IMR-90 (cell line): ENCODE results near the gene GJC2. TPM values are rescaled to one million over a fixed set of nuclear protein-coding genes. Genes with fewer than 3 reads are reported as not detected.
A peak's percentile ranks its signal among the peaks of the same experiment; 100 is the strongest.

ENCODE experiments used
- ATAC-seq: fragments of 200-7000 bp; cut with Tn5 transposase; 2 replicates; pipeline ENCODE4 v1.9.1; 2020; ENCODE audit warnings: low read depth, mild to moderate bottlenecking, moderate library complexity
- BruUV-seq: library from RNA; stranded (reverse); fragments of 400-500 nt; replicated peaks from 2 replicates; lab custom pipeline; 2021; lab: Mats Ljungman, UMichigan
- CTCF ChIA-PET: fragments of 300-600 bp; formaldehyde crosslinking; extraction: SDS; loops from one replicate; lab custom pipeline; 2021; ENCODE audit warnings: antibody characterized with exemption; lab: Yijun Ruan, JAX
- POLR2A ChIA-PET: fragments of 300-600 bp; sonication (Branson Sonifier 250); formaldehyde crosslinking; loops from one replicate; lab custom pipeline; 2022; ENCODE audit warnings: antibody characterized with exemption; ENCODE audit not compliant: unreplicated experiment; lab: Charles Lee
- DNase-seq: peaks from one replicate; pipeline ENCODE4 v3.0.0; 2013
- H2AFZ ChIP-seq: replicated peaks from 2 replicates; pipeline ENCODE3; 2013; ENCODE audit warnings: low read length, mild to moderate bottlenecking; ENCODE audit not compliant: poor library complexity
- H2AK5ac ChIP-seq: 2 replicates; pipeline ENCODE4 v1.6.1; 2013; ENCODE audit warnings: low read depth, low read length, inconsistent platforms
- H2AK9ac ChIP-seq: replicated peaks from 2 replicates; pipeline ENCODE3; 2013; ENCODE audit warnings: mild to moderate bottlenecking, low read depth, low read length, moderate library complexity; ENCODE audit not compliant: poor library complexity
- H2BK120ac ChIP-seq: 2 replicates; pipeline ENCODE4 v1.6.1; 2013; ENCODE audit warnings: low read depth, low read length, inconsistent platforms
- H2BK15ac ChIP-seq: 3 replicates; pipeline ENCODE4 v1.6.1; 2013; ENCODE audit warnings: low read depth, low read length, inconsistent platforms
- H2BK20ac ChIP-seq: 2 replicates; pipeline ENCODE4 v1.6.1; 2013; ENCODE audit warnings: low read depth, mild to moderate bottlenecking, inconsistent platforms, low read length, moderate library complexity
- H2BK5ac ChIP-seq: 2 replicates; pipeline ENCODE4 v1.6.1; 2013; ENCODE audit warnings: mild to moderate bottlenecking, low read depth, low read length, inconsistent platforms; ENCODE audit not compliant: poor library complexity, severe bottlenecking
- H3K14ac ChIP-seq: replicated peaks from 2 replicates; pipeline ENCODE4 v1.6.1; 2013; ENCODE audit warnings: low read depth, low read length, inconsistent platforms
- H3K18ac ChIP-seq: 2 replicates; pipeline ENCODE4 v1.6.1; 2013; ENCODE audit warnings: low read depth, low read length, control low read depth
- H3K23ac ChIP-seq: 2 replicates; pipeline ENCODE4 v1.6.1; 2013; ENCODE audit warnings: low read depth, low read length, inconsistent platforms
- H3K27ac ChIP-seq: 2 replicates; pipeline ENCODE4 v1.5.1; 2013; ENCODE audit warnings: mild to moderate bottlenecking, control low read depth, low read length; ENCODE audit not compliant: insufficient read depth
- H3K27me3 ChIP-seq: 2 replicates; pipeline ENCODE4 v1.6.1; 2013; ENCODE audit warnings: low read length; ENCODE audit not compliant: control insufficient read depth, insufficient read depth
- H3K36me3 ChIP-seq: 2 replicates; pipeline ENCODE4 v1.6.1; 2013; ENCODE audit warnings: low read length, mixed read lengths; ENCODE audit not compliant: control insufficient read depth, insufficient read depth
- H3K4ac ChIP-seq: 2 replicates; pipeline ENCODE4 v1.6.1; 2013; ENCODE audit warnings: low read depth, low read length, inconsistent platforms
- H3K4me1 ChIP-seq: 2 replicates; pipeline ENCODE4 v1.6.1; 2013; ENCODE audit warnings: low read length, mixed read lengths; ENCODE audit not compliant: control insufficient read depth, insufficient read depth
- H3K4me2 ChIP-seq: 2 replicates; pipeline ENCODE4 v1.6.1; 2013; ENCODE audit warnings: low read depth, mild to moderate bottlenecking, control low read depth, low read length, moderate library complexity
- H3K4me3 ChIP-seq: 2 replicates; pipeline ENCODE4 v1.5.1; 2013; ENCODE audit warnings: low read depth, mild to moderate bottlenecking, control low read depth, low read length, moderate library complexity; ENCODE audit not compliant: insufficient read depth
- H3K56ac ChIP-seq: 2 replicates; pipeline ENCODE4 v1.6.1; 2013; ENCODE audit warnings: low read length, inconsistent platforms; ENCODE audit not compliant: insufficient read depth; ENCODE audit errors: extremely low read depth
- H3K79me1 ChIP-seq, 2 experiments: 2 replicates each; pipeline ENCODE4 v1.6.1; 2013; ENCODE audit warnings: low read length in 2 of 2, inconsistent platforms in 1 of 2, low read depth in 1 of 2
- H3K9ac ChIP-seq: 2 replicates; pipeline ENCODE4 v1.6.1; 2013; ENCODE audit warnings: low read depth, low read length, control low read depth
- H3K9me1 ChIP-seq: 2 replicates; pipeline ENCODE4 v1.6.1; 2013; ENCODE audit warnings: low read length, inconsistent platforms; ENCODE audit not compliant: insufficient read depth
- H3K9me3 ChIP-seq: 2 replicates; pipeline ENCODE4 v1.6.1; 2013; ENCODE audit warnings: low read length; ENCODE audit not compliant: control insufficient read depth, insufficient read depth
- H4K20me1 ChIP-seq: 2 replicates; pipeline ENCODE4 v1.6.1; 2013; ENCODE audit warnings: low read length, inconsistent platforms; ENCODE audit not compliant: insufficient read depth
- H4K5ac ChIP-seq: 2 replicates; pipeline ENCODE4 v1.6.1; 2013; ENCODE audit warnings: mild to moderate bottlenecking, low read depth, low read length, control low read depth
- H4K8ac ChIP-seq, 2 experiments: 2 replicates each; pipeline ENCODE4 v1.6.1; 2013; ENCODE audit warnings: low read depth in 2 of 2, low read length in 2 of 2, control low read depth in 1 of 2, inconsistent platforms in 1 of 2
- H4K91ac ChIP-seq: 2 replicates; pipeline ENCODE4 v1.6.1; 2013; ENCODE audit warnings: low read depth, low read length, inconsistent platforms; ENCODE audit not compliant: insufficient read depth
- CEBPB ChIP-seq: IDR thresholded peaks from 2 replicates; pipeline ENCODE4 v1.6.1; 2012; ENCODE audit warnings: low read depth, low read length, improper control_type of control experiment
- RFX5 ChIP-seq: IDR thresholded peaks from 2 replicates; pipeline ENCODE4 v1.8.0; 2012; ENCODE audit warnings: low read depth, mild to moderate bottlenecking, low read length, moderate library complexity
- WGBS, 2 experiments: methylation state at CpG; one replicate each; pipeline versions ENCODE4 v1.1.5 to v1.1.7; 2013; ENCODE audit warnings: missing lambda C conversion rate in 2 of 2; ENCODE audit not compliant: insufficient read length in 1 of 2; ENCODE audit errors: extremely low coverage in 2 of 2; 5-methylcytosine and 5-hydroxymethylcytosine counted together
- dilution Hi-C: fragments of 300-500 bp; cut with HindIII; formaldehyde crosslinking; loops from one replicate; pipeline ENCODE4 v1.14.3; 2018; ENCODE audit warnings: low sequenced_read_pairs; ENCODE audit not compliant: unreplicated experiment
- in situ Hi-C: fragments of 300-500 bp; cut with MboI; formaldehyde crosslinking; loops from 3 replicates; pipeline ENCODE4 v1.14.3; 2019; ENCODE audit warnings: low sequenced_read_pairs, inconsistent platforms, mixed read lengths
- intact Hi-C: fragments of 100-400 bp; cut with micrococcal nuclease; formaldehyde crosslinking; loops from 2 replicates; pipeline ENCODE4 v1.10.0; 2022
- polyA plus RNA-seq, 3 experiments: library from polyadenylated mRNA; depleted of rRNA; stranded (reverse); fragments of >200 nt; gene quantifications; 2 replicates each; pipeline ENCODE4 v1.2.3, GENCODE V29; 2012; ENCODE audit warnings: low replicate concordance in 1 of 3
- total RNA-seq: library from RNA; depleted of rRNA; stranded (reverse); fragments of >200 nt; gene quantifications from 2 replicates; pipeline ENCODE4 v1.2.3, GENCODE V29; 2012
- TF ChIP-seq, protein P1 (sequence below): fragments of 150-350 bp; IDR thresholded peaks from 2 replicates; pipeline ENCODE4 v1.6.1; 2017; ENCODE audit warnings: mild to moderate bottlenecking, antibody characterized with exemption, low read length, low read depth

GJC2 gene
- total and polyA plus RNA-seq, 2 of the 4 experiments (the other 2 are of a cell fraction): 1.1 to 1.7 TPM

DNA sequence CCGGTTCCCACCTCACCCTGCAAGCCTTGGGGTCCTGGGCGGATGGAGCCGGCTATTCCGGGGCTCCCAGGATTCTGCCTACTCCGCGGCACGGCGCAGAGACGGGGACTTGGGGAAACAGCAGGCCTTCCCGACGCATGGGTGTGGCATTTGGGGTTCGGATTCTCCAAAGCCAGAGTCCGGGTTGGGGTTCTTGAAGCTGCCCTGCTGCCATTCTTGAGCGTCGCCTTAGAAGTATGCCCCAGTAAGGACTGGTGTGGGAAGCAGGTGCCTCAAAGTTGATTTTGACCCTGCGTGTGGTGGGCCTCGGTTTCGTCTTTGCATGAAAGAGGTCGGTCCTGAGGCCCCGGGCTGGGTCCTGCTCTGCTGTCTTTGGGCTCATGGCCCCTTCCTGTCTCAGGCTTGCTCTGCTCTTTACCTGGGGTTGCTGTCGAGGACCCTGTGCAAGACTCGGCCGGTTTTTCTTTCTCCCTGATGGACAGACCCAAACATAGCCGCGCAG lies 9.0 kb upstream of the GJC2 start:
- Histone ChIP-seq H2BK120ac (no peak overlapping the region), H3K9ac (peak overlapping the region; percentile 91), H3K4ac (peak overlapping the region; percentile 91), H4K5ac (no peak overlapping the region; the same call in 1 of the 2 replicates), H3K27me3 (peaks cover 3% of the 10 kb centered on the region), H3K9me3 (no peaks in the 10 kb centered on the region), H4K91ac (peak overlapping the region; percentile 52), H3K4me1 (peaks cover 19% of the 10 kb centered on the region), H3K4me3 (peak overlapping the region; percentile 84), H3K79me1 (peaks cover 0 to 48% of the 10 kb centered on the region in 2 experiments; a peak in 2 of 4 replicates), H3K56ac (peak overlapping the region; percentile 80; the same call in 1 of the 2 replicates), H2AK5ac (peak overlapping the region; percentile 74), H3K4me2 (peak overlapping the region; percentile 93), H2BK15ac (no peak overlapping the region), H2AK9ac (peak overlapping the region; percentile 97), H3K18ac (no peak overlapping the region), H4K20me1 (peaks cover 52% of the 10 kb centered on the region), H4K8ac (peak overlapping the region; percentile 77 to 96; a peak in 2 of 4 replicates), H2BK20ac (no peak overlapping the region), H2AFZ (peak overlapping the region; percentile 93), H3K23ac (peak overlapping the region; percentile 93), H3K9me1 (peaks cover 24% of the 10 kb centered on the region), H3K36me3 (peaks cover 5% of the 10 kb centered on the region), H2BK5ac (peak overlapping the region; percentile 79), H3K14ac (peak overlapping the region; percentile 94), H3K27ac (peak overlapping the region; percentile 87)
- no peak for TF ChIP-seq CEBPB
- TF ChIP-seq RFX5: no peak
- TF ChIP-seq, protein P1, sequence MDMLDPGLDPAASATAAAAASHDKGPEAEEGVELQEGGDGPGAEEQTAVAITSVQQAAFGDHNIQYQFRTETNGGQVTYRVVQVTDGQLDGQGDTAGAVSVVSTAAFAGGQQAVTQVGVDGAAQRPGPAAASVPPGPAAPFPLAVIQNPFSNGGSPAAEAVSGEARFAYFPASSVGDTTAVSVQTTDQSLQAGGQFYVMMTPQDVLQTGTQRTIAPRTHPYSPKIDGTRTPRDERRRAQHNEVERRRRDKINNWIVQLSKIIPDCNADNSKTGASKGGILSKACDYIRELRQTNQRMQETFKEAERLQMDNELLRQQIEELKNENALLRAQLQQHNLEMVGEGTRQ: no peak
- in situ Hi-C loops: no loop called here
- CTCF ChIA-PET: no interaction called here
- intact Hi-C loops: loop anchor here (1.0 to 5.0 kb wide), 2 partner anchors 10 to 38 kb away; partner anchors contain the start of gene C1orf35
- POLR2A ChIA-PET: no interaction called here
- ATAC-seq: no peak
- dilution Hi-C loops: no loop called here
- DNase-seq: no peak
- no TSS peak for BruUV-seq
- WGBS, 2 experiments: 12% methylated on average over 8 of the region's 25 CpGs; no CpG with 5 or more reads in 1 of the 2 experiments
